Hepatocyte (in vitro differentiated cells): ENCODE data around the gene RHOU. TPM values are rescaled to one million over a fixed set of nuclear protein-coding genes. Genes with fewer than 3 reads are reported as not detected.
"Not testable (repeated sequence)": the region's sequence is repeated elsewhere in the genome, so short reads cannot be mapped to it uniquely, and the experiment has no call there.

Experiments
- DNase-seq: peaks from one replicate; pipeline ENCODE4 v3.0.0-alpha.2; 2016; ENCODE audit warnings: low spot score
- H2AFZ ChIP-seq: fragments of 200-600 bp; sonication (generic); 2 replicates; pipeline ENCODE4 v1.6.0; 2016; ENCODE audit warnings: antibody characterized with exemption, mild to moderate bottlenecking
- H3K27ac ChIP-seq: fragments of 200-600 bp; sonication (generic); 2 replicates; pipeline ENCODE4 v1.5.1; 2016; ENCODE audit warnings: mild to moderate bottlenecking
- H3K27me3 ChIP-seq: fragments of 200-600 bp; sonication (generic); 2 replicates; pipeline ENCODE4 v1.6.1; 2016
- H3K36me3 ChIP-seq: fragments of 200-600 bp; sonication (generic); replicated peaks from 2 replicates; pipeline ENCODE4 v1.5.1; 2016; ENCODE audit warnings: low read depth; ENCODE audit not compliant: insufficient read depth
- H3K4me1 ChIP-seq: fragments of 200-600 bp; sonication (generic); 2 replicates; pipeline ENCODE4 v1.5.1; 2016; ENCODE audit warnings: mild to moderate bottlenecking, moderate library complexity; ENCODE audit not compliant: insufficient read depth
- H3K4me2 ChIP-seq: fragments of 200-600 bp; sonication (generic); 2 replicates; pipeline ENCODE4 v1.6.0; 2016
- H3K4me3 ChIP-seq: fragments of 200-600 bp; sonication (generic); 2 replicates; pipeline ENCODE4 v1.5.1; 2016; ENCODE audit warnings: mild to moderate bottlenecking
- H3K79me2 ChIP-seq: fragments of 200-600 bp; sonication (generic); 2 replicates; pipeline ENCODE4 v1.6.0; 2017; ENCODE audit warnings: mild to moderate bottlenecking
- H3K9me2 ChIP-seq: fragments of 200-600 bp; sonication (generic); replicated peaks from 2 replicates; pipeline ENCODE4 v1.6.0; 2017; ENCODE audit warnings: mild to moderate bottlenecking; ENCODE audit not compliant: insufficient read depth
- H3K9me3 ChIP-seq: fragments of 200-600 bp; sonication (generic); 2 replicates; pipeline ENCODE4 v1.5.1; 2016; ENCODE audit warnings: low read depth, mild to moderate bottlenecking
- H4K20me1 ChIP-seq: fragments of 200-600 bp; sonication (generic); 2 replicates; pipeline ENCODE4 v1.6.0; 2016; ENCODE audit warnings: mild to moderate bottlenecking; ENCODE audit not compliant: insufficient read depth, poor library complexity, severe bottlenecking
- CTCF ChIP-seq: fragments of 200-600 bp; sonication (generic); IDR thresholded peaks from 2 replicates; pipeline ENCODE4 v1.5.1; 2016; ENCODE audit warnings: antibody characterized with exemption, mild to moderate bottlenecking; ENCODE audit not compliant: poor library complexity
- EZH2 ChIP-seq: fragments of 200-600 bp; sonication (generic); IDR thresholded peaks from 2 replicates; pipeline ENCODE4 v1.6.1; 2016; ENCODE audit warnings: antibody characterized with exemption, mild to moderate bottlenecking, borderline replicate concordance
- EZH2phosphoT487 ChIP-seq: fragments of 200-600 bp; sonication (generic); IDR thresholded peaks from one replicate; pipeline ENCODE4 v1.6.1; 2018; ENCODE audit warnings: antibody characterized with exemption, mild to moderate bottlenecking, low read depth, moderate library complexity; ENCODE audit not compliant: unreplicated experiment, severe bottlenecking
- WGBS: methylation state at CpG from one replicate; pipeline ENCODE4 v1.1.6; 2016; ENCODE audit warnings: low lambda C conversion rate; ENCODE audit errors: missing lambda C conversion rate; 5-methylcytosine and 5-hydroxymethylcytosine counted together
- polyA plus RNA-seq: library from polyadenylated mRNA; unstranded; fragments of >200 nt; fragmentation: Nextera tagmentation; extraction: Ambion mirVana; gene quantifications from 2 replicates; pipeline ENCODE4 v1.2.1, GENCODE V29; 2016
- total RNA-seq: library from RNA; depleted of rRNA; stranded (reverse); fragments of >200 nt; gene quantifications from 2 replicates; pipeline ENCODE4 v1.2.3, GENCODE V29; 2014

The RHOU gene
- total and polyA plus RNA-seq, 2 experiments from 2014 or later = 70.5 to 124 TPM

- 46% methylated on average over 4 of the region's 4 CpGs for WGBS
- Histone ChIP-seq H3K27ac (no peak overlapping the region), H3K9me2 (no peaks in the 10 kb centered on the region), H2AFZ (no peak overlapping the region), H3K4me3 (no peak overlapping the region), H3K9me3 (no peaks in the 10 kb centered on the region), H3K4me2 (no peak overlapping the region), H4K20me1 (no peaks in the 10 kb centered on the region), H3K36me3 (no peaks in the 10 kb centered on the region), H3K4me1 (peaks cover 22% of the 10 kb centered on the region), H3K27me3 (no peaks in the 10 kb centered on the region), H3K79me2 (no peaks in the 10 kb centered on the region)
- no peak for TF ChIP-seq EZH2phosphoT487
- TF ChIP-seq CTCF = no peak
- TF ChIP-seq EZH2 = no peak
- no peak for DNase-seq
These were observed 37.4 kb downstream of the RHOU start for GRCh38 chr1:228772516-228773212.

GRCh38 chr1:228775946-228776345 lies 40.7 kb downstream of the RHOU start:
- not testable (repeated sequence) for H3K4me3 ChIP-seq, H3K4me1 ChIP-seq, H3K9me2 ChIP-seq, H3K27ac ChIP-seq, H4K20me1 ChIP-seq, H3K27me3 ChIP-seq, H3K4me2 ChIP-seq, H2AFZ ChIP-seq, H3K9me3 ChIP-seq, DNase-seq, H3K79me2 ChIP-seq, H3K36me3 ChIP-seq
- 87% methylated on average over 9 of the region's 9 CpGs for WGBS

GRCh38 chr1:228776449-228776848 lies 41.2 kb downstream of the RHOU start:
- Histone ChIP-seq H3K9me2 (no peaks in the 10 kb centered on the region), H3K79me2 (no peaks in the 10 kb centered on the region), H3K27me3 (no peaks in the 10 kb centered on the region), H3K4me1 (peaks cover 14% of the 10 kb centered on the region), H3K36me3 (no peaks in the 10 kb centered on the region), H3K4me2 (no peak overlapping the region), H3K4me3 (no peak overlapping the region), H3K9me3 (no peaks in the 10 kb centered on the region), H3K27ac (no peak overlapping the region), H4K20me1 (no peaks in the 10 kb centered on the region), H2AFZ (no peak overlapping the region)
- no peak for TF ChIP-seq EZH2phosphoT487
- TF ChIP-seq EZH2 = no peak
- TF ChIP-seq CTCF = no peak
- WGBS = 98% methylated on average over 2 of the region's 2 CpGs
- DNase-seq = no peak

- Histone ChIP-seq H3K4me3 (no peak overlapping the region), H3K27me3 (no peaks in the 10 kb centered on the region), H2AFZ (no peak overlapping the region), H4K20me1 (no peaks in the 10 kb centered on the region), H3K79me2 (no peaks in the 10 kb centered on the region), H3K9me3 (no peaks in the 10 kb centered on the region), H3K4me1 (peaks cover 22% of the 10 kb centered on the region), H3K36me3 (no peaks in the 10 kb centered on the region), H3K9me2 (no peaks in the 10 kb centered on the region), H3K27ac (no peak overlapping the region), H3K4me2 (no peak overlapping the region)
- DNase-seq = no peak
- 67% methylated on average over 4 of the region's 4 CpGs for WGBS
- no peak for TF ChIP-seq EZH2phosphoT487
- TF ChIP-seq CTCF = no peak
- no peak for TF ChIP-seq EZH2
These were observed 42.0 kb downstream of the RHOU start for GRCh38 chr1:228777236-228777635.
